B cell (primary cell): ENCODE results near the gene P2RX7.

Experiments
- CTCF ChIP-seq: fragments of 200-600 bp; IDR thresholded peaks from one replicate; pipeline ENCODE4 v1.8.0; 2022; ENCODE audit warnings: antibody characterized with exemption, mild to moderate bottlenecking
- EZH2 ChIP-seq: IDR thresholded peaks from 2 replicates; pipeline ENCODE4 v1.6.1; 2012; ENCODE audit warnings: borderline replicate concordance, low read depth, mild to moderate bottlenecking, moderate library complexity, low read length; ENCODE audit not compliant: insufficient read depth, poor library complexity, severe bottlenecking

GRCh38 chr12:121111684-121112083 lies 21.0 kb upstream of the P2RX7 start:
- TF ChIP-seq CTCF (no peak), EZH2 (no peak)
